ENCODE results near the gene PIK3R4.

The PIK3R4 gene

GRCh38 chr3:130739848-130740247 is 6.8 kb downstream of the PIK3R4 start:
- Histone ChIP-seq H3K27me3 (replicated peaks) (no peaks in the 10 kb centered on the region), H3K4me3 (ENCODE audit: low read depth, low read length) (no peak overlapping the region), H3K27ac (no peak overlapping the region), H3K36me3 (replicated peaks) (no peaks in the 10 kb centered on the region)
- DNase-seq, result no peak
- TF ChIP-seq CTCF (IDR thresholded peaks at IDR 0.05; ENCODE audit: low read depth, low read length, missing control alignments), result no peak
- in situ Hi-C loops (cut with HindIII; ENCODE audit: low pct_ligation_motif_present, low sequenced_read_pairs), result no loop called here

GRCh38 chr3:130738241-130738640 is 8.4 kb downstream of the PIK3R4 start:
- Histone ChIP-seq H3K36me3 (replicated peaks) (peaks cover 4% of the 10 kb centered on the region), H3K27ac (no peak overlapping the region), H3K4me3 (ENCODE audit: low read depth, low read length) (no peak overlapping the region), H3K27me3 (replicated peaks) (no peaks in the 10 kb centered on the region)
- DNase-seq, result no peak
- in situ Hi-C loops (cut with HindIII; ENCODE audit: low pct_ligation_motif_present, low sequenced_read_pairs), result no loop called here
- TF ChIP-seq CTCF (IDR thresholded peaks at IDR 0.05; ENCODE audit: low read depth, low read length, missing control alignments), result no peak

GRCh38 chr3:130737622-130738021 is 9.0 kb downstream of the PIK3R4 start:
- Histone ChIP-seq H3K27me3 (replicated peaks) (no peaks in the 10 kb centered on the region), H3K27ac (no peak overlapping the region), H3K4me3 (ENCODE audit: low read depth, low read length) (no peak overlapping the region), H3K36me3 (replicated peaks) (peaks cover 4% of the 10 kb centered on the region)
- DNase-seq, result no peak
- in situ Hi-C loops (cut with HindIII; ENCODE audit: low pct_ligation_motif_present, low sequenced_read_pairs), result no loop called here
- TF ChIP-seq CTCF (IDR thresholded peaks at IDR 0.05; ENCODE audit: low read depth, low read length, missing control alignments), result no peak

- no peak overlapping the region for H3K4me3 ChIP-seq (ENCODE audit: low read depth, low read length)
- in situ Hi-C loops (cut with HindIII; ENCODE audit: low pct_ligation_motif_present, low sequenced_read_pairs), result no loop called here
- no peak overlapping the region for H3K27ac ChIP-seq
- DNase-seq, result no peak
- TF ChIP-seq CTCF (IDR thresholded peaks at IDR 0.05; ENCODE audit: low read depth, low read length, missing control alignments), result no peak
- peaks cover 4% of the 10 kb centered on the region for H3K36me3 ChIP-seq (replicated peaks)
- no peaks in the 10 kb centered on the region for H3K27me3 ChIP-seq (replicated peaks)
Measured at GRCh38 chr3:130733236-130733875, 13.3 kb downstream of the PIK3R4 start.

- no peak for DNase-seq
- in situ Hi-C loops (cut with HindIII; ENCODE audit: low pct_ligation_motif_present, low sequenced_read_pairs), result no loop called here
- Histone ChIP-seq H3K4me3 (ENCODE audit: low read depth, low read length) (no peak overlapping the region), H3K27me3 (replicated peaks) (no peaks in the 10 kb centered on the region), H3K36me3 (replicated peaks) (peaks cover 4% of the 10 kb centered on the region), H3K27ac (no peak overlapping the region)
- TF ChIP-seq CTCF (IDR thresholded peaks at IDR 0.05; ENCODE audit: low read depth, low read length, missing control alignments), result no peak
Measured at GRCh38 chr3:130732501-130732900, 14.1 kb downstream of the PIK3R4 start.

GRCh38 chr3:130731817-130732216 is 14.8 kb downstream of the PIK3R4 start:
- no peak for DNase-seq
- in situ Hi-C loops (cut with HindIII; ENCODE audit: low pct_ligation_motif_present, low sequenced_read_pairs), result no loop called here
- Histone ChIP-seq H3K27me3 (replicated peaks) (no peaks in the 10 kb centered on the region), H3K4me3 (ENCODE audit: low read depth, low read length) (no peak overlapping the region), H3K36me3 (replicated peaks) (peaks cover 4% of the 10 kb centered on the region), H3K27ac (no peak overlapping the region)
- no peak for TF ChIP-seq CTCF (IDR thresholded peaks at IDR 0.05; ENCODE audit: low read depth, low read length, missing control alignments)
